Body of pancreas (tissue), 4 donors: ENCODE results near the gene CYBC1.

Source experiments
- POLR2A ChIP-seq, 3 donors: fragments of 450-650 bp; IDR thresholded peaks; one replicate each; pipeline ENCODE4 v1.6.1; 2016; ENCODE audit warnings: antibody characterized with exemption in 3 of 3, mild to moderate bottlenecking in 2 of 3
- TF ChIP-seq, protein P1 (sequence below), 7 experiments: fragments of 450-650 bp in 4 of 7; fragments of 200-600 bp in 3 of 7; sonication (generic) in 3 of 7; IDR thresholded peaks; one replicate each; pipeline ENCODE4 v1.5.1; 2016 to 2019; ENCODE audit warnings: antibody characterized with exemption in 7 of 7

DNA sequence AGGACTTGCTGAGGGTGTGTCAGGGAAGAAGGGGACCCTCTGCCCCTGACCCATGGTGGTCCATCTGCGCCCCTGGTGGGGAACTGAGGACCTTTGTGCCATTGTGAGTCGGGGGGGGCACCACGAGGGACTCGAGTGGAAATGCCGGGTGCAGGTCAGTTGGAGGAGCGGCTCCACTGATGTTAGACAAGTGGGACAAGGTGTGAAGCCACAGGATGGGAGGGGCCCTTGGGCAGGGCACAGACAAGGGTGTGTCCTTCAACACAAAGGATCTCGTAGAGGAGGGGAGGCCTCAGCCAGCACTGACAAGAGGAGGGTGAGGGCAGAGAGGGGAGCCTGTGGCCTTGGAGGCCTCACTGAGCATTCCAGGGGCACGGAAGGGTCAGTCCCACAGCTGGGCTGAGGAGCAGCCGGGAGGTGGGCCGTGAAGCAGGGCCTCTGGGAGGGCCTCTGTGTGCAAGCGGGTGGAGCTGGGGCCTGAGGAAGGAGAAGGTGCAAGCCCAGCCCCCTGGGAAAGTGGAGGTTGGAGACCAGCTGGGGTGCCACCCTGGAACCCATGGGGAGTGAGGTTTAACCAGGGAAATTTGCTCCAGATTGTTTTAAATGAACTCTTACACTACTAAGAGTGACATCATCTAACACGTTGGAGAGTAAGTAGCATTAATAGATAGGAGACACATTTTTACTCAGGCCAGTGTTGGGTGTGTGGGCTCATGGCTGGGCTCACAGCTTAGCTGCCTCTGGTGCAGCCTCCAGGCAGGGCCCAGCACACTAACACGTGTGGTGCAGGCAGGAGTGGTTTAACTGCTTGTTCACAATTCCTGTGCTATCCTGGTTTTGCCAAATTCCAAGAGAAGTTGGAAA, 35.9 kb upstream of the CYBC1 start:
- TF ChIP-seq, protein P1, sequence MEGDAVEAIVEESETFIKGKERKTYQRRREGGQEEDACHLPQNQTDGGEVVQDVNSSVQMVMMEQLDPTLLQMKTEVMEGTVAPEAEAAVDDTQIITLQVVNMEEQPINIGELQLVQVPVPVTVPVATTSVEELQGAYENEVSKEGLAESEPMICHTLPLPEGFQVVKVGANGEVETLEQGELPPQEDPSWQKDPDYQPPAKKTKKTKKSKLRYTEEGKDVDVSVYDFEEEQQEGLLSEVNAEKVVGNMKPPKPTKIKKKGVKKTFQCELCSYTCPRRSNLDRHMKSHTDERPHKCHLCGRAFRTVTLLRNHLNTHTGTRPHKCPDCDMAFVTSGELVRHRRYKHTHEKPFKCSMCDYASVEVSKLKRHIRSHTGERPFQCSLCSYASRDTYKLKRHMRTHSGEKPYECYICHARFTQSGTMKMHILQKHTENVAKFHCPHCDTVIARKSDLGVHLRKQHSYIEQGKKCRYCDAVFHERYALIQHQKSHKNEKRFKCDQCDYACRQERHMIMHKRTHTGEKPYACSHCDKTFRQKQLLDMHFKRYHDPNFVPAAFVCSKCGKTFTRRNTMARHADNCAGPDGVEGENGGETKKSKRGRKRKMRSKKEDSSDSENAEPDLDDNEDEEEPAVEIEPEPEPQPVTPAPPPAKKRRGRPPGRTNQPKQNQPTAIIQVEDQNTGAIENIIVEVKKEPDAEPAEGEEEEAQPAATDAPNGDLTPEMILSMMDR (IDR thresholded peaks at IDR 0.05): no peak
- TF ChIP-seq POLR2A (IDR thresholded peaks at IDR 0.05): no peak
